SU-DHL-6 (cell line): ENCODE measurements around the gene HNRNPUL1.

Source experiments
- H2AFZ ChIP-seq: fragments of 200-600 bp; sonication (generic); 2 replicates; pipeline ENCODE4 v1.6.1; 2014; ENCODE audit warnings: low read depth, mild to moderate bottlenecking, moderate library complexity, mixed read lengths, antibody characterized with exemption, low read length; ENCODE audit not compliant: severe bottlenecking
- H3F3A ChIP-seq: fragments of 200-600 bp; shearing (Covaris generic); 2 replicates; pipeline ENCODE4 v1.6.0; 2016; ENCODE audit warnings: antibody characterized with exemption, mild to moderate bottlenecking; ENCODE audit not compliant: insufficient read depth
- H3K27ac ChIP-seq: fragments of 200-600 bp; sonication (generic); 2 replicates; pipeline ENCODE4 v1.5.1; 2016; ENCODE audit warnings: low read depth, mild to moderate bottlenecking, low read length, moderate library complexity, mixed read lengths
- H3K27me3 ChIP-seq: fragments of 200-600 bp; sonication (generic), shearing (Covaris generic); 2 replicates; pipeline ENCODE4 v1.6.0; 2014; ENCODE audit warnings: mild to moderate bottlenecking, low read length
- H3K36me3 ChIP-seq: fragments of 200-600 bp; sonication (generic); 2 replicates; pipeline ENCODE4 v1.6.1; 2014; ENCODE audit warnings: mild to moderate bottlenecking, low read length, mixed read lengths
- H3K4me2 ChIP-seq: fragments of 300-600, 200-600 bp; shearing (Covaris generic), sonication (generic); 2 replicates; pipeline ENCODE4 v1.6.0; 2014; ENCODE audit warnings: low read length, low read depth, mild to moderate bottlenecking; ENCODE audit not compliant: poor library complexity, severe bottlenecking
- H3K4me3 ChIP-seq: fragments of 200-600 bp; sonication (generic); 2 replicates; pipeline ENCODE4 v1.5.1; 2014; ENCODE audit warnings: antibody characterized with exemption, low read length, mild to moderate bottlenecking, mixed read lengths; ENCODE audit not compliant: insufficient read depth, poor library complexity, severe bottlenecking
- H3K79me2 ChIP-seq: fragments of 200-600 bp; sonication (generic); 2 replicates; pipeline ENCODE4 v1.6.1; 2014; ENCODE audit warnings: mild to moderate bottlenecking, low read length, moderate library complexity; ENCODE audit not compliant: insufficient read depth
- H3K9ac ChIP-seq: fragments of 200-600 bp; sonication (generic); 2 replicates; pipeline ENCODE4 v1.7.0; 2014; ENCODE audit warnings: mild to moderate bottlenecking, low read length
- H3K9me2 ChIP-seq: fragments of 200-600 bp; sonication (generic); replicated peaks from 2 replicates; pipeline ENCODE4 v1.6.1; 2014; ENCODE audit warnings: low read length; ENCODE audit not compliant: insufficient read depth
- H3K9me3 ChIP-seq: fragments of 200-600 bp; sonication (generic); 2 replicates; pipeline ENCODE4 v1.6.1; 2014; ENCODE audit warnings: low read length, mixed read lengths; ENCODE audit not compliant: insufficient read depth
- H4K20me1 ChIP-seq: fragments of 200-600 bp; sonication (generic); 2 replicates; pipeline ENCODE4 v1.6.1; 2014; ENCODE audit warnings: low read depth, mild to moderate bottlenecking, antibody characterized with exemption, low read length, moderate library complexity, mixed read lengths
- EZH2phosphoT487 ChIP-seq: fragments of 200-600 bp; sonication (generic), shearing (Covaris generic); conservative IDR thresholded peaks from 2 replicates; pipeline ENCODE4 v1.6.1; 2018; ENCODE audit warnings: mild to moderate bottlenecking, antibody characterized with exemption, low read length, moderate library complexity, mixed read lengths
- TF ChIP-seq, protein P1 (sequence below): fragments of 200-600 bp; sonication (generic); IDR thresholded peaks from one replicate; pipeline ENCODE4 v1.5.1; 2017; ENCODE audit warnings: antibody characterized with exemption, mild to moderate bottlenecking, low read length, moderate library complexity; ENCODE audit not compliant: insufficient read depth, poor library complexity, severe bottlenecking

HNRNPUL1 gene

DNA sequence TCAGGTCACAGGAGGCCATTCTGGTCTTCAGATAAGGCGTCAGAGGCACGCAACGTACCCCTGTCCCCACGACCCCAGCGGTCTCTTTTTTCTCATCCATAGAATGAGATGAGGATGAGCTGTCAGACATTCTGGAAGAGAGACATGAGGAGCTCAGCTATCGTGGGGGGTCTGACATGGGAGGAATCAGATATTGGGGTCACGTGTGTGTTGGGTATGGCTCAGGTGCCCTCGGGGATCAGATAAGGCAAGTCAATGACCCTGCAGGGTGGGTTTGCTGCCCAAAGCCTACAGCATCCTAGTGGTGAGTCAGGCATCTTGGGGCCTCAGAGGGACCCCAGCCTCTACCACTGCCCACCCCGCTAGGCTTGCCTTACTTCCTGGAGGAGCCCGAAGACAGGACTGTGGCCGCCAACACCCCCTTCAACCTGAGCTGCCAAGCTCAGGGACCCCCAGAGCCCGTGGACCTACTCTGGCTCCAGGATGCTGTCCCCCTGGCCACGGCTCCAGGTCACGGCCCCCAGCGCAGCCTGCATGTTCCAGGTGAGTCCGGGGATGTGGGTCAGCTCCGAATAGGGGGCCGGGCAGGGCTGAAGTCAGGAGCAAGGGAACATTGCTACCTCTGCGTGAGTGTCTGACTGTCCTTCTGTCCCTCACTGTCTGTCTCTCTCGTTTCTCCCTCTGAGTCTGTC is 42.5 kb upstream of the HNRNPUL1 start:
- H3K9ac ChIP-seq, result no peak overlapping the region
- H3F3A ChIP-seq, result no peaks in the 10 kb centered on the region
- H3K9me2 ChIP-seq, result no peaks in the 10 kb centered on the region
- H3K36me3 ChIP-seq, result no peaks in the 10 kb centered on the region
- no peak for TF ChIP-seq EZH2phosphoT487
- TF ChIP-seq, protein P1, sequence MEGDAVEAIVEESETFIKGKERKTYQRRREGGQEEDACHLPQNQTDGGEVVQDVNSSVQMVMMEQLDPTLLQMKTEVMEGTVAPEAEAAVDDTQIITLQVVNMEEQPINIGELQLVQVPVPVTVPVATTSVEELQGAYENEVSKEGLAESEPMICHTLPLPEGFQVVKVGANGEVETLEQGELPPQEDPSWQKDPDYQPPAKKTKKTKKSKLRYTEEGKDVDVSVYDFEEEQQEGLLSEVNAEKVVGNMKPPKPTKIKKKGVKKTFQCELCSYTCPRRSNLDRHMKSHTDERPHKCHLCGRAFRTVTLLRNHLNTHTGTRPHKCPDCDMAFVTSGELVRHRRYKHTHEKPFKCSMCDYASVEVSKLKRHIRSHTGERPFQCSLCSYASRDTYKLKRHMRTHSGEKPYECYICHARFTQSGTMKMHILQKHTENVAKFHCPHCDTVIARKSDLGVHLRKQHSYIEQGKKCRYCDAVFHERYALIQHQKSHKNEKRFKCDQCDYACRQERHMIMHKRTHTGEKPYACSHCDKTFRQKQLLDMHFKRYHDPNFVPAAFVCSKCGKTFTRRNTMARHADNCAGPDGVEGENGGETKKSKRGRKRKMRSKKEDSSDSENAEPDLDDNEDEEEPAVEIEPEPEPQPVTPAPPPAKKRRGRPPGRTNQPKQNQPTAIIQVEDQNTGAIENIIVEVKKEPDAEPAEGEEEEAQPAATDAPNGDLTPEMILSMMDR, result no peak
- H3K4me2 ChIP-seq, result no peak overlapping the region
- H4K20me1 ChIP-seq, result no peaks in the 10 kb centered on the region
- no peak overlapping the region for H3K4me3 ChIP-seq
- H3K27me3 ChIP-seq, result no peaks in the 10 kb centered on the region
- no peak overlapping the region for H2AFZ ChIP-seq
- H3K27ac ChIP-seq, result no peak overlapping the region
- H3K79me2 ChIP-seq, result no peaks in the 10 kb centered on the region
- no peaks in the 10 kb centered on the region for H3K9me3 ChIP-seq

DNA sequence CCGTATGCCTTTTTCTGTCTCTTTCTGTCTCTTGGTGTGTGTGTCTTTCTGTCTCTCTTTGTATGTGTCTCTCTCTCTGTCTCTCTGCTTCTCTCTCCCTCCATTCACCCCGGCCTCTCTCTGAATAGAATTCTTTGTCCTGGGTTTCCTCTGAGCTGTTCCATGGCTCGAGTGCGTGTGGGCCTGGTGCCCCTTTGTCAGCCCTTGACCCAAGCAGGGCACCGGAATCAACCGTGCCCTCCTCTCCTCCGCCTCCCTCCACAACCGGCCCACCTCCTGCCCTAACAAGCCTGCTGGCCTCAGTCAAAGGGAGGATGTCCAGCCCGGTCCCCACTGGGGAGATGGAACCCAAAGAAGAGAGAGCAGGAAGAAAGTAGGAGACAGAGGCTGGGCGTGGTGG is 41.9 kb upstream of the HNRNPUL1 start:
- Histone ChIP-seq H3K9ac (no peak overlapping the region), H4K20me1 (no peaks in the 10 kb centered on the region), H3K9me2 (no peaks in the 10 kb centered on the region), H3F3A (no peaks in the 10 kb centered on the region), H3K27ac (no peak overlapping the region), H3K36me3 (no peaks in the 10 kb centered on the region), H3K4me2 (no peak overlapping the region), H2AFZ (no peak overlapping the region), H3K9me3 (no peaks in the 10 kb centered on the region), H3K4me3 (no peak overlapping the region), H3K27me3 (no peaks in the 10 kb centered on the region), H3K79me2 (no peaks in the 10 kb centered on the region)
- TF ChIP-seq, protein P1, result no peak
- TF ChIP-seq EZH2phosphoT487, result no peak

DNA sequence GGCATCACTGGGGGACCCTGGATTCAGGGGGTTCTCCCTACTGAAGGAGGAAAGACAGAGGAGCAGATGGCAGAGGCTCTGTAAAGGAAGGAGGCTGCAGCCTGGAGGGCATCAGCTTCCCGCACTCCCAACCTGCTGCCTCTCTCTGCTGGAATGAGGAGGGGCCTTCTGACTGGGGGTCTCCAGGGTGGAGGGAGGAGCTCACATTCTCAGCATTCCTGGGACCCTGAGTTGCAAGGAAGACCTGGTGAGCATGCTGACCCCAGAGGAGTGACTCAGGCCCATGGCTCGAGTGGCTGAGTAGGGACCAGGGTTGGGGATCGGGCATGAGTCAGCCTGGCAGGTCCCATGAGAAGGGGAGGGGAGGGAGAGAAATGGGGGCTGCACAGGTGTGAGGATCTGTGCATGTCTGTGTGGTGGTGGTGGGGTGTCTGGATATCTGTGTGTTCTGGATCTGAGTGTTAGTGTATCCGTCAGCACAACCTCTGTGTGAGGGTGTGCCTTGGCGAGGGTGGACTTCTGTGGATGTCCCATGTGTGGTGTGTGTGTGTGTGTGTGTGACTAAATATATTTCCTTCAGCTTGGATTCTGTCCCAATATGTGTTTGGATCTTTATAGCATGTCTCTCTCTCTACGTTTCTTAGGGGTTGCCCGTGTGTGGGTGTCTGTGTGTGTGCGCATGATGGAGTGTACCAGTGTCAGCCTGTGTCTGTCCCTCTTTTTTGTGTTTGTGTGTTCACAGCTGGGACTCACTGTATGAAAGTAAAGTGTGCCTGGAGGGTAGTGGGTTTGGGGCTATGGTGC is 40.5 kb upstream of the HNRNPUL1 start:
- Histone ChIP-seq H3K79me2 (no peaks in the 10 kb centered on the region), H3K36me3 (no peaks in the 10 kb centered on the region), H3K4me3 (no peak overlapping the region), H3K9me2 (no peaks in the 10 kb centered on the region), H3K4me2 (no peak overlapping the region), H2AFZ (no peak overlapping the region), H3K9me3 (no peaks in the 10 kb centered on the region), H4K20me1 (no peaks in the 10 kb centered on the region), H3K27me3 (no peaks in the 10 kb centered on the region), H3K27ac (no peak overlapping the region), H3K9ac (no peak overlapping the region), H3F3A (no peaks in the 10 kb centered on the region)
- no peak for TF ChIP-seq EZH2phosphoT487
- TF ChIP-seq, protein P1, result no peak
